Skeletal muscle satellite cell (primary cell): ENCODE measurements around the gene RAB34.

Experiments used
- H3K27me3 ChIP-seq: 2 replicates; pipeline ENCODE4 v1.7.0; 2013; ENCODE audit warnings: low read length; ENCODE audit not compliant: control insufficient read depth, insufficient read depth
- H3K36me3 ChIP-seq: 2 replicates; pipeline ENCODE4 v1.7.0; 2013; ENCODE audit warnings: mild to moderate bottlenecking, control low read depth, low read length; ENCODE audit not compliant: insufficient read depth
- H3K4me1 ChIP-seq: 2 replicates; pipeline ENCODE4 v1.7.0; 2013; ENCODE audit warnings: low read length; ENCODE audit not compliant: control insufficient read depth, insufficient read depth
- H3K4me2 ChIP-seq: 2 replicates; pipeline ENCODE4 v1.7.0; 2013; ENCODE audit warnings: mild to moderate bottlenecking, low read length
- H3K4me3 ChIP-seq: 2 replicates; pipeline ENCODE4 v1.7.0; 2013; ENCODE audit warnings: low read length
- H3K9ac ChIP-seq: 2 replicates; pipeline ENCODE4 v1.7.0; 2013; ENCODE audit warnings: mild to moderate bottlenecking, low read depth, low read length, moderate library complexity
- H3K9me3 ChIP-seq: replicated peaks from 2 replicates; pipeline ENCODE4 v1.7.0; 2013; ENCODE audit warnings: mild to moderate bottlenecking, control low read depth, low read length

The RAB34 gene

DNA sequence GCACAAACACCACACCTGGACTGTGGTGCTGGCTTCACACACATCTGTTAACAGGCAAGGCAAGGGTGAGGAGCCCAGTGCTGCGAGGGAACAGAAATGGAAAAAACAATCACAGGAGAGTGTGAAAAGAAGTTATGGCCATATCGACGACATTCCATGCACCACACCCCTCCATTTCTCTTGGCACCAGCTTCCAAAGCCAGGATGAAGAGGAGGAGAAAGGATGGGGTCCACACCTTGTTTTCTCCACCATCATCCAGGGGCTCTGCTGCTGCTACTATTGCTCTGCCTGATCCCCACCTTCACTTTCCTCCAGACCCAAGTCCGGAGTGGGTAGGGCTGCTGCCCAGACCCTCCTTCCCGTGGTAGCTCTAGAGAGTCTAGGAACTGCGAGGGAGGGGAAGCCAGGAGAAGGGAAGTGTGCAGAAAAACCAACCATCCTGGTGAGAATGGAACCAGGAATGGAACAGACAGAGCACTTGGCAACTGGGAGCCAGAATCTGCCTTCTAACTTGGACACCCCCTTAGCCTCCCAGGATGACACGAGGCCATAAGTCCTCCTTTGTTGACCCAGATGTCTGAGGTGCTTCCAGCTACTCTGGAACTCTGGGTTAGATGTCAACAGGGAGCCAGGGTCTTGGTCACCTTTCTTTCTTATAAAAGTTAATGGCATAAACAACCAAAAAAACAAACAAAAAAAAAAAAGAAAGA, 4.8 kb downstream of the RAB34 start:
- no peak overlapping the region for H3K9ac ChIP-seq
- no peaks in the 10 kb centered on the region for H3K27me3 ChIP-seq
- H3K4me3 ChIP-seq, result no peak overlapping the region
- no peaks in the 10 kb centered on the region for H3K9me3 ChIP-seq
- peaks cover 27% of the 10 kb centered on the region for H3K4me1 ChIP-seq
- peaks cover 36% of the 10 kb centered on the region for H3K36me3 ChIP-seq
- no peak overlapping the region for H3K4me2 ChIP-seq

- Histone ChIP-seq H3K9me3 (no peaks in the 10 kb centered on the region), H3K36me3 (peaks cover 36% of the 10 kb centered on the region), H3K4me2 (peak overlapping the region; percentile 90), H3K4me1 (peaks cover 27% of the 10 kb centered on the region), H3K4me3 (peak overlapping the region; percentile 71), H3K9ac (peak overlapping the region; percentile 85), H3K27me3 (no peaks in the 10 kb centered on the region)
These were observed 5.5 kb downstream of the RAB34 start for GRCh38 chr17:28712032-28712704.

- H3K4me3 ChIP-seq, result peak within 1 kb of the TSS; percentile 71
- H3K4me1 ChIP-seq, result peaks cover 27% of the 10 kb centered on the region
These were observed 6.0 kb downstream of the RAB34 start, which contains the start of gene PROCA1 for GRCh38 chr17:28711723-28712031. Gene PROCA1 (minus strand): TSS chr17:28711888. CDS start chr17:28711660, 228 bp downstream.

DNA sequence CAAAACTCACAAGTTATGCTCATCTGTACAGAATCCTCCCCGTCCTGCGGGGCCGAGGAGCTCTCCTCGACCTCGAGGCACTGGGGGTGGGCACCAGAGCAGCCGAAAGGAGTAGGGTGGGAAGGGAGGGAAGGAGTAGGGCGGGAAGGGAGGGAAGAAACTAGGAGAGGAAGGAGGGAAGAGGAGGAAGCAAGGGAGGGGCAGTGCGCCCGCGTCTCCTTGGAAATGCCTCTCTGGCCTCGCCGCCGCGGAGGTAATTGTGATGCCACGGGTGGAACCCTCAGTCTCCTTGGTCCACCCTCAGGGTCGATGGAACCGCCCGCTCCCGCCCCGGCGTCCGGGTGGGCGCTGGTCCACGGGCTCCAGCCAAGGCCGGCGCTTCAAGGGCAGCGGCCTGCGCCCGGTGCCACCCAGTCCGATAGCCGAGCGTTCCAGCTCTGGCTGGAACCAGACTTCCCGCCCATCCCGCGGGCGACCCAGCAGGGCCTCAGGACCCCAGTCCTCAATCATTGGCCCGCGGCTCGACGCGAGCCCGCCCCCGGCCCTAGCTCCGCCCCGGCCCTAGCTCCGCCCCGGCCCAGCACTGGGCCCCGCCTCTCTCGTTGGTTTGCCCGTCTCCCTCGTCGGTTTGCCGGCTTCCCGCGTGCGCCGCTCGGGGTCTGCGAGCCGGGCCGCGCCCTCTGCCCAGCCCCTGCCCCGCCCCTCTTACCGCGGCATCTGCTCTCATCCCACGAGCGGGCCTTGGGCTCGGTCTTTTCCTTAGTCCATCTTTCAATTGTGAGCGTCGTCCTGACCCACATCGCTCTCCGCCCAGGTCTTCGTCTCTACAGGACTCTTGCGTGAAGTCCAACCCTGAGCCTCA, 6.6 kb downstream of the RAB34 start:
- Histone ChIP-seq H3K4me1 (peaks cover 21% of the 10 kb centered on the region), H3K9ac (peak overlapping the region; percentile 85), H3K9me3 (no peaks in the 10 kb centered on the region), H3K27me3 (no peaks in the 10 kb centered on the region), H3K4me2 (peak overlapping the region; percentile 90), H3K4me3 (peak overlapping the region; percentile 71), H3K36me3 (peaks cover 39% of the 10 kb centered on the region)

More at GRCh38 chr17:28711723-28712031, 6.0 kb downstream of the RAB34 start, which contains the start of gene PROCA1:
- no peaks in the 10 kb centered on the region for H3K9me3 ChIP-seq
- peaks cover 36% of the 10 kb centered on the region for H3K36me3 ChIP-seq
- peak within 1 kb of the TSS; percentile 85 for H3K9ac ChIP-seq
- no peaks in the 10 kb centered on the region for H3K27me3 ChIP-seq
- H3K4me2 ChIP-seq, result peak within 1 kb of the TSS; percentile 90

DNA sequence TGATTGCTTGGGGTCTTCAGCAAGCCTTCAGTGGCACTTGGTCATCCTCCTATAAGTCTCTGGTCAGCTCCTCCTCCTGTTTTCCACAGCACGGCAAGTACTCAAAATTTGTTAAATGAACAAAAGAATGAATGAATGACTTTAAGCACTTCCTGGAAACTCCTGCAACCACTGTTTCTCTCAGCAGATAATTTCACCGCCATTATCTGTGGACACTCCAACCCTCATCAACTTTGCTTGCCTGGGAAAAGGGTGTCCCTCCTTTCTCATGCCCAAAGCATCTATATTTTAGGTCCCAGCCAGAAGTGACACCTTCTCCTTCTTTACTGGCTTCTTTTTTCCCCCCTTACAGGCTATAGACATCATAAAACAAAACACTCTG, 10.3 kb downstream of the RAB34 start:
- Histone ChIP-seq H3K4me1 (peaks cover 14% of the 10 kb centered on the region), H3K4me2 (no peak overlapping the region)

GRCh38 chr17:28706471-28707338, 11.0 kb downstream of the RAB34 start:
- no peak overlapping the region for H3K4me2 ChIP-seq
- no peak overlapping the region for H3K4me3 ChIP-seq
- H3K27me3 ChIP-seq, result no peaks in the 10 kb centered on the region
- H3K36me3 ChIP-seq, result peaks cover 41% of the 10 kb centered on the region
- peaks cover 8% of the 10 kb centered on the region for H3K4me1 ChIP-seq
- no peaks in the 10 kb centered on the region for H3K9me3 ChIP-seq
- H3K9ac ChIP-seq, result no peak overlapping the region

More for the DNA sequence above, 10.3 kb downstream of the RAB34 start:
- Histone ChIP-seq H3K9me3 (no peaks in the 10 kb centered on the region), H3K27me3 (no peaks in the 10 kb centered on the region), H3K4me3 (no peak overlapping the region), H3K9ac (no peak overlapping the region), H3K36me3 (peaks cover 36% of the 10 kb centered on the region)

DNA sequence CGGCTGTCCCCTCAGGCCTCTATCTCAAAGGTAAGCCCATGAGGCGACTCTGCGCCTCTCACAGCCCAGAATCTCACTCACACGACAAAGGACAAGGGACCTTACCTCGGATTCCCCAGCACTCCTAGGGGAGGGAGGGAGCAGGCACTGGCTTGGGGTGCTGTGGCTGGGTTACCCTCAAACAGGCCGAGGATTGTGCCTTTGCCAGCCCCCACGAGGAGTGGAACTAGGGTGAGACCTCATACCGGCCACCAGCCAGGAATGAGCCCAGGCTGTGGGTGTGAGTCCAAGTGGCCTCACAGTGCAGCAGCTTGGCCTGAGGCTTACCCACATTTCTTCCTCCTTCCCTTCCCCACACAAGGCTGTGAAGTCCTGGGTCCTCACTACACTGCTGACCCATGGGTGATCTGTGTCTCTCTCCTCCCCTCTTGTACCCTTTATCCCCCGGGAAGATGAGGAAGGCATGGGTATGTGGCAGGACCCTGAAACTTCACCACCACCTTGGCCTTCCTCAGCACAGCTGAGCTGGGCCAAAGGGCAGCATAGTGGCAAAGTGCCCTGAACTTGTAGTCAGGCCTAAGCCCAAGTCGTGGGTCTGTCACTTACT, 11.8 kb downstream of the RAB34 start:
- Histone ChIP-seq H3K36me3 (peaks cover 50% of the 10 kb centered on the region), H3K27me3 (no peaks in the 10 kb centered on the region), H3K9me3 (no peaks in the 10 kb centered on the region), H3K4me3 (no peak overlapping the region), H3K4me1 (peaks cover 5% of the 10 kb centered on the region), H3K9ac (no peak overlapping the region), H3K4me2 (no peak overlapping the region)

DNA sequence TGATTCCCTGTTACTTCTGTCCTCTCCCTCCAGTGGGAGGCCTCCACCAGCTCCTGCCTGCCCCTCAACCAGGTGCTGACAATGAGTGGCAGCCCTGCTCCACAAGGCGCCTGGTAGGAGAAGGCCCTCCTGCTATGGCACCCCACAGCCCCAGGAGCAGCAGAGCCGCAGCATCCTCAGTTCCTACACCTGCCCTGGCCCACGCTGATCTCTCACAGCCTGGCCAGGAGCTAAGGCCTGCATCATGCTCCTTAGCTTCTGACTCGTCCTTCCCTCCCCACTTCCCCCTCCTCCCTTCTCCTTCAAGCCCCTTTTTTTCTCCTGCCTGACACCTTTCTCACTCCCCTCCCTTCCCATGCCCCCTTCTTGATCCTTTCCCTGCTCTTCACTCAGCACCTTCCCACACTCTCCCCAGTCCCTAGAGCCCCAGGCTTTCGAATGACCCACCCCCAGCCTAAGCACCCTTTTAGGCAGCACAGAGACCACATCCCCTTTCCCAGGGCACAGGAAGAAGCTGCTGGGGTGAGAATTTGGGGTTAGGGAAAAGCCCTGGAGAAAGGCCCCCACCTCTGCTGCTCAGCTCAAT, 12.5 kb downstream of the RAB34 start:
- no peaks in the 10 kb centered on the region for H3K27me3 ChIP-seq
- H3K9me3 ChIP-seq, result no peaks in the 10 kb centered on the region
- H3K4me2 ChIP-seq, result no peak overlapping the region
- H3K4me3 ChIP-seq, result no peak overlapping the region
- H3K9ac ChIP-seq, result no peak overlapping the region
- H3K36me3 ChIP-seq, result peaks cover 56% of the 10 kb centered on the region
- no peaks in the 10 kb centered on the region for H3K4me1 ChIP-seq

DNA sequence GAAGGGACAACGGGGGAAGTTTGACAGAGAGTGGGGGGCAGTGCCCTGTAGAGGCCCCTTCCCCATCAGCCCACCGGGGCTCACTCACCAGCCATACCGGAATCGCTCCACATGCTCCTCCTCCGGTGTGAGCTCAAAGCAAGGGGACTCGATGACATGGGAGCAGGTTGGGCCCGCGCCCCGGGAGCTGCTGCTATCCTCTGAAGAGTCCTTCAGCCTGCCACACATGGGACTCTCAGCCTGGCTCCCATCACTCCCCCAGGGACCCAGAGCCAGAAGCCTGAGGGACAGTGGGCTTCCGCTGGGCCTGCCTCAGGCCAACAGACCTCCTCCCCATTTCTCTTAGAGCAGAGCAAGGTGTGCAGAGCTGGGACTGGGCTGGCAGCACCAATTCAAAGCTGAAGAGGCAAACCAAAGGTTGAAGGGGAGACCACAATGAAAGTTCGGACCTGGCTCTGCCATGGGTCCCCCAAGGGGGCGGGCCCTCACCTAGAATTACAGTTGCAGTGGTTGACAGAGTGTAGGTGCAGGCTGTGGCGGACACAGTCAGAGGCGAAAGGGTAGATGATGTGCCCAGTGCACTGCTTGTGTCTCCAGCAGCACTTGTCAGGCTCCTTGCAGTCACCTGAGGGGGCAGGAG, 13.3 kb downstream of the RAB34 start:
- Histone ChIP-seq H3K27me3 (no peaks in the 10 kb centered on the region), H3K4me2 (no peak overlapping the region), H3K9me3 (no peaks in the 10 kb centered on the region), H3K36me3 (peaks cover 65% of the 10 kb centered on the region), H3K4me3 (no peak overlapping the region), H3K4me1 (no peaks in the 10 kb centered on the region), H3K9ac (no peak overlapping the region)
